K562 (cell line): ENCODE measurements around the gene MAPT. TPM values are rescaled to one million over a fixed set of nuclear protein-coding genes. Genes with fewer than 3 reads are reported as not detected.

Experiments
- DDX20 ChIP-seq: fragments of 450-650 bp; IDR thresholded peaks from 2 replicates; pipeline ENCODE4 v1.6.1; 2016; ENCODE audit warnings: missing genetic modification characterization, low read depth, mild to moderate bottlenecking, missing compliant biosample characterization, moderate library complexity
- MEIS2 ChIP-seq: fragments of 450-650 bp; IDR thresholded peaks from 2 replicates; pipeline ENCODE4 v1.6.1; 2014; ENCODE audit warnings: mild to moderate bottlenecking; ENCODE audit not compliant: partially characterized antibody
- PCBP1 ChIP-seq: fragments of 200-400 bp; formaldehyde crosslinking; IDR thresholded peaks from 2 replicates; pipeline ENCODE4 v1.6.1; 2018; ENCODE audit warnings: mild to moderate bottlenecking, low read depth, low read length; ENCODE audit not compliant: poor library complexity, severe bottlenecking
- PHB2 ChIP-seq: fragments of 450-650 bp; IDR thresholded peaks from 2 replicates; pipeline ENCODE4 v1.6.1; 2017; ENCODE audit warnings: low read depth
- PPARD ChIP-seq: fragments of 250-450 bp; sonication (Bioruptor Pico); IDR thresholded peaks from 2 replicates; pipeline ENCODE4 v1.8.0; 2022; ENCODE audit warnings: inconsistent platforms, mild to moderate bottlenecking, moderate library complexity
- ZNF41 ChIP-seq: fragments of 250-450 bp; sonication (Bioruptor Pico); conservative IDR thresholded peaks from 2 replicates; pipeline ENCODE4 v1.4.0; 2020; ENCODE audit warnings: mild to moderate bottlenecking
- ZNF696 ChIP-seq: fragments of 250-450 bp; sonication (Bioruptor Pico); conservative IDR thresholded peaks from 2 replicates; pipeline ENCODE4 v1.4.0; 2020; ENCODE audit warnings: mild to moderate bottlenecking, moderate library complexity
- polyA plus RNA-seq, 8 experiments: library from polyadenylated mRNA; depleted of rRNA in 4 of 8; stranded (reverse) in 5 of 8; unstranded in 3 of 8; fragments of >200 nt; fragmentation: Nextera tagmentation in 2 of 8; fragmentation: Illumina TruSeq in 1 of 8; extraction: Ambion mirVana in 2 of 8; extraction: Trizol in 1 of 8; gene quantifications; 2 replicates each; pipeline versions ENCODE4 v1.2.1 to v1.2.3, GENCODE V29; 2011 to 2014; ENCODE audit warnings: inconsistent platforms in 1 of 8, missing spikeins in 1 of 8
- total RNA-seq, 7 experiments: library from RNA; depleted of rRNA in 6 of 7; stranded (reverse); fragments of >200 nt in 6 of 7; fragmentation: Illumina TruSeq in 2 of 7; extraction: Trizol in 2 of 7; gene quantifications; 2 replicates each; pipeline versions ENCODE4 v1.2.1 to v1.2.3, GENCODE V29; 2011 to 2021; ENCODE audit warnings: low replicate concordance in 1 of 7
- TF ChIP-seq, protein P1 (sequence below), 2 experiments: fragments of 450-650 bp; conservative IDR thresholded peaks; 2 replicates each; pipeline ENCODE4 v1.6.1; 2017; ENCODE audit warnings: mild to moderate bottlenecking in 2 of 2, moderate library complexity in 2 of 2
- TF ChIP-seq, protein P2 (sequence below): fragments of 200-800 bp; sonication (Bioruptor generic); IDR thresholded peaks from 2 replicates; pipeline ENCODE4 v1.6.1; 2017; ENCODE audit warnings: missing genetic modification characterization, missing compliant biosample characterization
- TF ChIP-seq, protein P3 (sequence below), 2 experiments: IDR thresholded peaks; 2 replicates each; pipeline ENCODE4 v1.6.1; 2012; ENCODE audit warnings: improper control_type of control experiment in 2 of 2, low read depth in 2 of 2, low read length in 2 of 2, borderline replicate concordance in 1 of 2
- TF ChIP-seq, protein P4 (sequence below): fragments of 450-650 bp; conservative IDR thresholded peaks from 2 replicates; pipeline ENCODE4 v1.6.1; 2016; ENCODE audit warnings: missing genetic modification characterization, low read depth, mild to moderate bottlenecking, missing compliant biosample characterization, moderate library complexity
- TF ChIP-seq, protein P5 (sequence below): fragments of 200-800 bp; sonication (Bioruptor generic); IDR thresholded peaks from 2 replicates; pipeline ENCODE4 v1.6.1; 2016; ENCODE audit warnings: missing genetic modification characterization, missing compliant biosample characterization

MAPT gene
- total and polyA plus RNA-seq, 9 of the 15 experiments (the other 6 are each of a cell fraction or from before 2014, with no cell fraction given) = 0.04 to 1.1 (median 0.36) TPM

DNA sequence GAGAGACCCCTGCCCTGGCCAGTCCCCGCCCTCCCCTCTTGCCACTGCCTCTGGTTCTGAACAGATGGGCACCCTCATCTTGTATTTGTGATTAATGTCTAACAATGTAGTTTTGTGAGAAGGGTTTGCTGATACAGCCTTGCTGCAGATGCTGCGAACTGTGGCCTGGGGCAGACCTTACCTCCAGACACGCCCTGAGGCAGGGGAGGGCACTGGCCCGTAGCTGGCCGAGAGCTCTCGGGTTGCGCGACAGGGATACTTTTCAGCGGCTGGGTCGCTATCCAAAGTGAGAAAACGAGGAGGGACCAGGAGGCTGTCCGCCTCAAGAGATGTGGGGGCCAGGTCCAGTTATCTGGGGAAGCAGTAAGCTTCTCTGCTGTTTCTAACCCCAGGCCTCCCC lies 126.6 kb downstream of the MAPT start (continued):
- TF ChIP-seq, protein P1, sequence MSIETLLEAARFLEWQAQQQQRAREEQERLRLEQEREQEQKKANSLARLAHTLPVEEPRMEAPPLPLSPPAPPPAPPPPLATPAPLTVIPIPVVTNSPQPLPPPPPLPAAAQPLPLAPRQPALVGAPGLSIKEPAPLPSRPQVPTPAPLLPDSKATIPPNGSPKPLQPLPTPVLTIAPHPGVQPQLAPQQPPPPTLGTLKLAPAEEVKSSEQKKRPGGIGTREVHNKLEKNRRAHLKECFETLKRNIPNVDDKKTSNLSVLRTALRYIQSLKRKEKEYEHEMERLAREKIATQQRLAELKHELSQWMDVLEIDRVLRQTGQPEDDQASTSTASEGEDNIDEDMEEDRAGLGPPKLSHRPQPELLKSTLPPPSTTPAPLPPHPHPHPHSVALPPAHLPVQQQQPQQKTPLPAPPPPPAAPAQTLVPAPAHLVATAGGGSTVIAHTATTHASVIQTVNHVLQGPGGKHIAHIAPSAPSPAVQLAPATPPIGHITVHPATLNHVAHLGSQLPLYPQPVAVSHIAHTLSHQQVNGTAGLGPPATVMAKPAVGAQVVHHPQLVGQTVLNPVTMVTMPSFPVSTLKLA (conservative IDR thresholded peaks at IDR 0.05) = no peak
- no peak for TF ChIP-seq ZNF696
- TF ChIP-seq, protein P2, sequence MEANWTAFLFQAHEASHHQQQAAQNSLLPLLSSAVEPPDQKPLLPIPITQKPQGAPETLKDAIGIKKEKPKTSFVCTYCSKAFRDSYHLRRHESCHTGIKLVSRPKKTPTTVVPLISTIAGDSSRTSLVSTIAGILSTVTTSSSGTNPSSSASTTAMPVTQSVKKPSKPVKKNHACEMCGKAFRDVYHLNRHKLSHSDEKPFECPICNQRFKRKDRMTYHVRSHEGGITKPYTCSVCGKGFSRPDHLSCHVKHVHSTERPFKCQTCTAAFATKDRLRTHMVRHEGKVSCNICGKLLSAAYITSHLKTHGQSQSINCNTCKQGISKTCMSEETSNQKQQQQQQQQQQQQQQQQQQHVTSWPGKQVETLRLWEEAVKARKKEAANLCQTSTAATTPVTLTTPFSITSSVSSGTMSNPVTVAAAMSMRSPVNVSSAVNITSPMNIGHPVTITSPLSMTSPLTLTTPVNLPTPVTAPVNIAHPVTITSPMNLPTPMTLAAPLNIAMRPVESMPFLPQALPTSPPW (CRISPR knock-in tag) = no peak
- no peak for TF ChIP-seq ZNF41 (CRISPR knock-in tag)
- TF ChIP-seq, protein P3, sequence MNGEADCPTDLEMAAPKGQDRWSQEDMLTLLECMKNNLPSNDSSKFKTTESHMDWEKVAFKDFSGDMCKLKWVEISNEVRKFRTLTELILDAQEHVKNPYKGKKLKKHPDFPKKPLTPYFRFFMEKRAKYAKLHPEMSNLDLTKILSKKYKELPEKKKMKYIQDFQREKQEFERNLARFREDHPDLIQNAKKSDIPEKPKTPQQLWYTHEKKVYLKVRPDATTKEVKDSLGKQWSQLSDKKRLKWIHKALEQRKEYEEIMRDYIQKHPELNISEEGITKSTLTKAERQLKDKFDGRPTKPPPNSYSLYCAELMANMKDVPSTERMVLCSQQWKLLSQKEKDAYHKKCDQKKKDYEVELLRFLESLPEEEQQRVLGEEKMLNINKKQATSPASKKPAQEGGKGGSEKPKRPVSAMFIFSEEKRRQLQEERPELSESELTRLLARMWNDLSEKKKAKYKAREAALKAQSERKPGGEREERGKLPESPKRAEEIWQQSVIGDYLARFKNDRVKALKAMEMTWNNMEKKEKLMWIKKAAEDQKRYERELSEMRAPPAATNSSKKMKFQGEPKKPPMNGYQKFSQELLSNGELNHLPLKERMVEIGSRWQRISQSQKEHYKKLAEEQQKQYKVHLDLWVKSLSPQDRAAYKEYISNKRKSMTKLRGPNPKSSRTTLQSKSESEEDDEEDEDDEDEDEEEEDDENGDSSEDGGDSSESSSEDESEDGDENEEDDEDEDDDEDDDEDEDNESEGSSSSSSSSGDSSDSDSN (IDR thresholded peaks at IDR 0.05; ENCODE audit: borderline replicate concordance in 1 of 2, low read depth in 2 of 2, low read length in 2 of 2) = no peak
- no peak for TF ChIP-seq PHB2
- TF ChIP-seq PCBP1 = no peak
- TF ChIP-seq PPARD (CRISPR knock-in tag) = no peak
- TF ChIP-seq DDX20 = no peak
- no peak for TF ChIP-seq MEIS2
- TF ChIP-seq, protein P4, sequence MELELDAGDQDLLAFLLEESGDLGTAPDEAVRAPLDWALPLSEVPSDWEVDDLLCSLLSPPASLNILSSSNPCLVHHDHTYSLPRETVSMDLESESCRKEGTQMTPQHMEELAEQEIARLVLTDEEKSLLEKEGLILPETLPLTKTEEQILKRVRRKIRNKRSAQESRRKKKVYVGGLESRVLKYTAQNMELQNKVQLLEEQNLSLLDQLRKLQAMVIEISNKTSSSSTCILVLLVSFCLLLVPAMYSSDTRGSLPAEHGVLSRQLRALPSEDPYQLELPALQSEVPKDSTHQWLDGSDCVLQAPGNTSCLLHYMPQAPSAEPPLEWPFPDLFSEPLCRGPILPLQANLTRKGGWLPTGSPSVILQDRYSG (tag) = no peak
- TF ChIP-seq, protein P5, sequence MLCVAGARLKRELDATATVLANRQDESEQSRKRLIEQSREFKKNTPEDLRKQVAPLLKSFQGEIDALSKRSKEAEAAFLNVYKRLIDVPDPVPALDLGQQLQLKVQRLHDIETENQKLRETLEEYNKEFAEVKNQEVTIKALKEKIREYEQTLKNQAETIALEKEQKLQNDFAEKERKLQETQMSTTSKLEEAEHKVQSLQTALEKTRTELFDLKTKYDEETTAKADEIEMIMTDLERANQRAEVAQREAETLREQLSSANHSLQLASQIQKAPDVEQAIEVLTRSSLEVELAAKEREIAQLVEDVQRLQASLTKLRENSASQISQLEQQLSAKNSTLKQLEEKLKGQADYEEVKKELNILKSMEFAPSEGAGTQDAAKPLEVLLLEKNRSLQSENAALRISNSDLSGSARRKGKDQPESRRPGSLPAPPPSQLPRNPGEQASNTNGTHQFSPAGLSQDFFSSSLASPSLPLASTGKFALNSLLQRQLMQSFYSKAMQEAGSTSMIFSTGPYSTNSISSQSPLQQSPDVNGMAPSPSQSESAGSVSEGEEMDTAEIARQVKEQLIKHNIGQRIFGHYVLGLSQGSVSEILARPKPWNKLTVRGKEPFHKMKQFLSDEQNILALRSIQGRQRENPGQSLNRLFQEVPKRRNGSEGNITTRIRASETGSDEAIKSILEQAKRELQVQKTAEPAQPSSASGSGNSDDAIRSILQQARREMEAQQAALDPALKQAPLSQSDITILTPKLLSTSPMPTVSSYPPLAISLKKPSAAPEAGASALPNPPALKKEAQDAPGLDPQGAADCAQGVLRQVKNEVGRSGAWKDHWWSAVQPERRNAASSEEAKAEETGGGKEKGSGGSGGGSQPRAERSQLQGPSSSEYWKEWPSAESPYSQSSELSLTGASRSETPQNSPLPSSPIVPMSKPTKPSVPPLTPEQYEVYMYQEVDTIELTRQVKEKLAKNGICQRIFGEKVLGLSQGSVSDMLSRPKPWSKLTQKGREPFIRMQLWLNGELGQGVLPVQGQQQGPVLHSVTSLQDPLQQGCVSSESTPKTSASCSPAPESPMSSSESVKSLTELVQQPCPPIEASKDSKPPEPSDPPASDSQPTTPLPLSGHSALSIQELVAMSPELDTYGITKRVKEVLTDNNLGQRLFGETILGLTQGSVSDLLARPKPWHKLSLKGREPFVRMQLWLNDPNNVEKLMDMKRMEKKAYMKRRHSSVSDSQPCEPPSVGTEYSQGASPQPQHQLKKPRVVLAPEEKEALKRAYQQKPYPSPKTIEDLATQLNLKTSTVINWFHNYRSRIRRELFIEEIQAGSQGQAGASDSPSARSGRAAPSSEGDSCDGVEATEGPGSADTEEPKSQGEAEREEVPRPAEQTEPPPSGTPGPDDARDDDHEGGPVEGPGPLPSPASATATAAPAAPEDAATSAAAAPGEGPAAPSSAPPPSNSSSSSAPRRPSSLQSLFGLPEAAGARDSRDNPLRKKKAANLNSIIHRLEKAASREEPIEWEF (CRISPR knock-in tag) = no peak
